K562 (cell line): Measurements from ENCODE around the gene PARD3B. TPM values are rescaled to one million over a fixed set of nuclear protein-coding genes. Genes with fewer than 3 reads are reported as not detected.

ENCODE experiments used
- ATAC-seq: fragments of 200-7000 bp; cut with Tn5 transposase; 3 replicates; pipeline ENCODE4 v1.9.1; 2020; ENCODE audit warnings: moderate library complexity
- BruUV-seq: library from RNA; stranded (reverse); fragments of 400-500 nt; replicated peaks from 2 replicates; lab custom pipeline; 2021; lab: Mats Ljungman, UMichigan
- CTCF ChIA-PET: fragments of 300-600 bp; formaldehyde crosslinking; extraction: SDS; loops from one replicate; lab custom pipeline; 2021; ENCODE audit warnings: low intra/inter-chr PET ratio; lab: Yijun Ruan, JAX
- POLR2A ChIA-PET: fragments of 300-600, 350-650 bp; sonication (Branson Sonifier 250); formaldehyde crosslinking; extraction: SDS; loops from one replicate; lab custom pipeline; 2021; ENCODE audit warnings: antibody characterized with exemption, inconsistent platforms; lab: Yijun Ruan, JAX
- DNase-seq, 4 experiments: peaks; one replicate each; pipeline versions ENCODE4 v3.0.0 to v3.0.0-alpha.2; 2011 to 2018; ENCODE audit warnings: low spot score in 3 of 4, mixed read lengths in 3 of 4; ENCODE audit errors: extremely low read depth in 1 of 4
- FAIRE-seq: peaks from 2 replicates; lab custom pipeline; 2011; peaks lifted over from hg19 to GRCh38; lab: Jason Lieb, UNC
- H2AFZ ChIP-seq: 2 replicates; pipeline ENCODE4 v1.6.0; 2011; ENCODE audit warnings: low read depth, low read length, control low read depth, inconsistent platforms
- H3K27ac ChIP-seq: fragments of 200-600 bp; 3 replicates; pipeline ENCODE4 v1.8.0; 2011; ENCODE audit warnings: low read depth, mild to moderate bottlenecking, control low read depth, inconsistent platforms, low read length, moderate library complexity, mixed read lengths; ENCODE audit errors: extremely low read depth
- H3K27me3 ChIP-seq, 2 experiments: fragments of 300-600 bp in 1 of 2; 2 replicates in 1 of 2; 3 replicates in 1 of 2; pipeline versions ENCODE4 v1.6.0 to v1.8.0; 2011; ENCODE audit warnings: inconsistent platforms in 2 of 2, low read length in 2 of 2, mild to moderate bottlenecking in 1 of 2, mixed read lengths in 1 of 2, moderate library complexity in 1 of 2; ENCODE audit not compliant: control insufficient read depth in 2 of 2, insufficient read depth in 2 of 2
- H3K36me3 ChIP-seq: fragments of 300-600 bp; 3 replicates; pipeline ENCODE4 v1.8.0; 2011; ENCODE audit warnings: mild to moderate bottlenecking, low read length, inconsistent platforms; ENCODE audit not compliant: control insufficient read depth, insufficient read depth
- H3K4me1 ChIP-seq, 2 experiments: fragments of 200-600 bp in 1 of 2; replicated peaks in 1 of 2; 2 replicates in 1 of 2; 3 replicates in 1 of 2; pipeline versions ENCODE4 v1.5.1 to v1.8.0; 2011; ENCODE audit warnings: inconsistent platforms in 2 of 2, low read length in 2 of 2, mild to moderate bottlenecking in 1 of 2, mixed read lengths in 1 of 2, moderate library complexity in 1 of 2; ENCODE audit not compliant: control insufficient read depth in 2 of 2, insufficient read depth in 2 of 2
- H3K4me2 ChIP-seq: 2 replicates; pipeline ENCODE4 v1.6.1; 2011; ENCODE audit warnings: low read length, control low read depth, inconsistent platforms, mixed read lengths; ENCODE audit not compliant: insufficient read depth
- H3K4me3 ChIP-seq: fragments of 200-600 bp; sonication (generic), shearing (Covaris generic); 2 replicates; pipeline ENCODE4 v1.5.1; 2016; ENCODE audit warnings: control low read depth, inconsistent platforms
- H3K79me2 ChIP-seq: fragments of 200-600 bp; 3 replicates; pipeline ENCODE4 v1.8.0; 2011; ENCODE audit warnings: low read length, inconsistent platforms; ENCODE audit not compliant: control insufficient read depth, insufficient read depth
- H3K9ac ChIP-seq, 2 experiments: 2 replicates each; pipeline versions ENCODE4 v1.6.0 to v1.6.1; 2011; ENCODE audit warnings: low read depth in 2 of 2, low read length in 2 of 2, control low read depth in 1 of 2, inconsistent platforms in 1 of 2, mild to moderate bottlenecking in 1 of 2, mixed read lengths in 1 of 2; ENCODE audit not compliant: insufficient read depth in 1 of 2
- H3K9me1 ChIP-seq: one replicate; pipeline ENCODE4 v1.6.0; 2011; ENCODE audit warnings: inconsistent platforms, mild to moderate bottlenecking, low read length, moderate library complexity; ENCODE audit not compliant: control insufficient read depth, insufficient read depth
- H3K9me3 ChIP-seq: replicated peaks from 2 replicates; pipeline ENCODE4 v1.5.1; 2011; ENCODE audit warnings: low read depth, low read length, inconsistent platforms; ENCODE audit not compliant: control insufficient read depth, insufficient read depth
- H4K20me1 ChIP-seq: replicated peaks from 2 replicates; pipeline ENCODE4 v1.6.1; 2011; ENCODE audit warnings: low read length, inconsistent platforms, mixed read lengths; ENCODE audit not compliant: control insufficient read depth, insufficient read depth
- BCL6 ChIP-seq: fragments of 250-450 bp; sonication (Bioruptor Pico); IDR thresholded peaks from 2 replicates; pipeline ENCODE4 v1.4.0; 2020
- BRF1 ChIP-seq: IDR thresholded peaks from 3 replicates; pipeline ENCODE4 v1.6.1; 2011; ENCODE audit warnings: borderline replicate concordance, mild to moderate bottlenecking; ENCODE audit not compliant: insufficient read length; ENCODE audit errors: extremely low read depth
- CEBPB ChIP-seq: fragments of 450-650 bp; IDR thresholded peaks from 2 replicates; pipeline ENCODE4 v1.6.1; 2016; ENCODE audit warnings: missing genetic modification characterization, missing compliant biosample characterization
- FOS ChIP-seq: IDR thresholded peaks from 3 replicates; pipeline ENCODE4 v1.6.1; 2011; ENCODE audit not compliant: insufficient read length; ENCODE audit errors: extremely low read depth
- GABPB1 ChIP-seq: sonication (generic); formaldehyde crosslinking; IDR thresholded peaks from 2 replicates; pipeline ENCODE4 v1.8.0; 2022; ENCODE audit warnings: mild to moderate bottlenecking, missing genetic modification reagents
- HDAC3 ChIP-seq: fragments of 450-650 bp; IDR thresholded peaks from 2 replicates; pipeline ENCODE4 v1.6.1; 2018; ENCODE audit warnings: borderline replicate concordance, mild to moderate bottlenecking, moderate library complexity; ENCODE audit not compliant: partially characterized antibody
- IRF2 ChIP-seq: sonication (generic); formaldehyde crosslinking; IDR thresholded peaks from 2 replicates; pipeline ENCODE4 v1.8.1; 2022; ENCODE audit warnings: mild to moderate bottlenecking, missing genetic modification reagents
- KAT2B ChIP-seq: IDR thresholded peaks from one replicate; pipeline ENCODE4 v1.6.1; 2012; ENCODE audit warnings: low read depth, mild to moderate bottlenecking, control low read depth, inconsistent platforms, low read length, moderate library complexity
- MAZ ChIP-seq, 2 experiments: fragments of 450-650 bp in 1 of 2; sonication (generic) in 1 of 2; formaldehyde crosslinking; IDR thresholded peaks in 1 of 2; conservative IDR thresholded peaks in 1 of 2; 2 replicates each; pipeline versions ENCODE4 v1.4.0 to v1.5.0; 2020; ENCODE audit warnings: mild to moderate bottlenecking in 1 of 2, missing genetic modification reagents in 1 of 2
- MLX ChIP-seq, 2 experiments: fragments of 450-650 bp in 1 of 2; sonication (generic) in 1 of 2; formaldehyde crosslinking; conservative IDR thresholded peaks; 2 replicates each; pipeline versions ENCODE4 v1.4.0 to v1.8.1; 2020 to 2022; ENCODE audit warnings: mild to moderate bottlenecking in 1 of 2, missing genetic modification reagents in 1 of 2
- POLR2B ChIP-seq: fragments of 450-650 bp; IDR thresholded peaks from 2 replicates; pipeline ENCODE4 v1.6.1; 2018; ENCODE audit warnings: low read depth; ENCODE audit not compliant: partially characterized antibody
- SMAD3 ChIP-seq: fragments of 450-650 bp; formaldehyde crosslinking; conservative IDR thresholded peaks from 2 replicates; pipeline ENCODE4 v1.4.0; 2020; ENCODE audit warnings: mild to moderate bottlenecking
- SRSF3 ChIP-seq: fragments of 200-400 bp; formaldehyde crosslinking; IDR thresholded peaks from 2 replicates; pipeline ENCODE4 v1.6.1; 2016; ENCODE audit warnings: mild to moderate bottlenecking, low read length, moderate library complexity; ENCODE audit not compliant: insufficient read depth
- TAF9B ChIP-seq: fragments of 450-650 bp; IDR thresholded peaks from 2 replicates; pipeline ENCODE4 v1.6.1; 2018; ENCODE audit warnings: mild to moderate bottlenecking; ENCODE audit not compliant: partially characterized antibody
- ZBTB1 ChIP-seq: sonication (generic); formaldehyde crosslinking; IDR thresholded peaks from 2 replicates; pipeline ENCODE4 v1.8.1; 2023; ENCODE audit warnings: missing genetic modification reagents, low read depth, mild to moderate bottlenecking, borderline replicate concordance
- ZHX1 ChIP-seq: fragments of 150-350 bp; conservative IDR thresholded peaks from 2 replicates; pipeline ENCODE4 v1.6.1; 2014; ENCODE audit warnings: low read length
- ZNF263 ChIP-seq: sonication (generic); formaldehyde crosslinking; IDR thresholded peaks from 2 replicates; pipeline ENCODE4 v1.8.0; 2022; ENCODE audit warnings: mild to moderate bottlenecking, missing genetic modification reagents, borderline replicate concordance
- ZNF324 ChIP-seq: fragments of 250-450 bp; sonication (Bioruptor Pico); IDR thresholded peaks from 2 replicates; pipeline ENCODE4 v1.4.0; 2020; ENCODE audit warnings: mild to moderate bottlenecking
- ZNF764 ChIP-seq: fragments of 250-450 bp; sonication (Bioruptor Pico); IDR thresholded peaks from 2 replicates; pipeline ENCODE4 v1.4.0; 2020; ENCODE audit warnings: low read depth, mild to moderate bottlenecking, moderate library complexity
- WGBS: fragments of 100-300 bp; shearing (Covaris generic); methylation state at CpG from one replicate; pipeline ENCODE4 v1.1.6; 2016; ENCODE audit warnings: low coverage, mixed read lengths; ENCODE audit not compliant: insufficient coverage; ENCODE audit errors: missing lambda C conversion rate; 5-methylcytosine and 5-hydroxymethylcytosine counted together
- in situ Hi-C: fragments of 300-500 bp; cut with MboI; formaldehyde crosslinking; loops from 4 replicates; pipeline ENCODE4 v1.15.0; 2018; ENCODE audit warnings: inconsistent platforms, mixed read lengths
- intact Hi-C: fragments of 100-400 bp; cut with micrococcal nuclease; formaldehyde crosslinking; loops from 2 replicates; pipeline ENCODE4 v1.14.2; 2022
- polyA plus RNA-seq, 8 experiments: library from polyadenylated mRNA; depleted of rRNA in 4 of 8; stranded (reverse) in 5 of 8; unstranded in 3 of 8; fragments of >200 nt; fragmentation: Nextera tagmentation in 2 of 8; fragmentation: Illumina TruSeq in 1 of 8; extraction: Ambion mirVana in 2 of 8; extraction: Trizol in 1 of 8; gene quantifications; 2 replicates each; pipeline versions ENCODE4 v1.2.1 to v1.2.3, GENCODE V29; 2011 to 2014; ENCODE audit warnings: inconsistent platforms in 1 of 8, missing spikeins in 1 of 8
- total RNA-seq, 7 experiments: library from RNA; depleted of rRNA in 6 of 7; stranded (reverse); fragments of >200 nt in 6 of 7; fragmentation: Illumina TruSeq in 2 of 7; extraction: Trizol in 2 of 7; gene quantifications; 2 replicates each; pipeline versions ENCODE4 v1.2.1 to v1.2.3, GENCODE V29; 2011 to 2021; ENCODE audit warnings: low replicate concordance in 1 of 7

PARD3B gene
- total and polyA plus RNA-seq, 9 of the 15 experiments (the other 6 are each of a cell fraction or from before 2014, with no cell fraction given) = 0.15 to 3.0 (median 1.1) TPM

GRCh38 chr2:204578928-204579598 is 33.8 kb downstream of the PARD3B start:
- Histone ChIP-seq H3K27me3 (no peaks in the 10 kb centered on the region), H3K4me3 (no peak overlapping the region), H3K9me3 (no peaks in the 10 kb centered on the region), H3K4me2 (no peak overlapping the region), H3K4me1 (no peaks in the 10 kb centered on the region), H3K36me3 (no peaks in the 10 kb centered on the region), H2AFZ (no peak overlapping the region), H3K27ac (no peak overlapping the region), H4K20me1 (no peaks in the 10 kb centered on the region), H3K9ac (no peak overlapping the region), H3K9me1 (no peaks in the 10 kb centered on the region), H3K79me2 (no peaks in the 10 kb centered on the region)
- no peak for FAIRE-seq
- in situ Hi-C loops = no loop called here
- CTCF ChIA-PET = no interaction called here
- WGBS = 37% methylated on average over 10 of the region's 11 CpGs
- POLR2A ChIA-PET = interaction anchor here (0.6 kb wide), 2 partner anchors 30 to 51 kb away, joined by 3 to 5 read pairs; no protein-coding TSS in a partner anchor
- no peak for DNase-seq
- intact Hi-C loops = no loop called here
- TF ChIP-seq MAZ (CRISPR knock-in tag; conservative IDR thresholded peaks at IDR 0.05 in 1 of 2, IDR thresholded peaks at IDR 0.05 in 1 of 2) (no peak), SMAD3 (CRISPR knock-in tag) (no peak), BCL6 (CRISPR knock-in tag) (no peak), MLX (CRISPR knock-in tag; conservative IDR thresholded peaks at IDR 0.05) (no peak), IRF2 (CRISPR knock-in tag) (no peak), BRF1 (no peak), ZBTB1 (CRISPR knock-in tag) (no peak), SRSF3 (no peak), POLR2B (no peak), ZHX1 (no peak), FOS (no peak), TAF9B (no peak), ZNF263 (CRISPR knock-in tag) (no peak), CEBPB (no peak), GABPB1 (no peak), ZNF764 (no peak), ZNF324 (no peak), KAT2B (no peak), HDAC3 (no peak)
- BruUV-seq = no TSS peak
- ATAC-seq = no peak
